A673 (cell line): Measurements from ENCODE around the gene CCNO. TPM values are rescaled to one million over a fixed set of nuclear protein-coding genes. Genes with fewer than 3 reads are reported as not detected.

Experiments
- BruUV-seq: library from RNA; stranded (reverse); fragments of 400-500 nt; replicated peaks from 2 replicates; lab custom pipeline; 2021; lab: Mats Ljungman, UMichigan
- CTCF ChIA-PET: fragments of 300-600 bp; sonication (Branson Sonifier 250); formaldehyde crosslinking; loops from one replicate; lab custom pipeline; 2022; ENCODE audit warnings: antibody characterized with exemption; lab: Charles Lee
- POLR2A ChIA-PET: fragments of 300-600 bp; sonication (Branson Sonifier 250); formaldehyde crosslinking; loops from one replicate; lab custom pipeline; 2022; ENCODE audit warnings: antibody characterized with exemption; ENCODE audit not compliant: low non-redundant PET; lab: Charles Lee
- DNase-seq: peaks from one replicate; pipeline ENCODE4 v3.0.0-alpha.2; 2015; ENCODE audit warnings: low spot score
- H3K27ac ChIP-seq: fragments of 200-600 bp; sonication (generic); 2 replicates; pipeline ENCODE4 v1.5.1; 2016; ENCODE audit warnings: mixed run types, low read depth, mild to moderate bottlenecking, mixed read lengths, antibody characterized with exemption, low read length; ENCODE audit not compliant: poor library complexity, severe bottlenecking
- H3K27me3 ChIP-seq: fragments of 200-600 bp; sonication (generic); replicated peaks from 2 replicates; pipeline ENCODE4 v1.6.1; 2017; ENCODE audit warnings: mixed run types, low read depth, mild to moderate bottlenecking, mixed read lengths, antibody characterized with exemption, low read length; ENCODE audit not compliant: insufficient read depth, poor library complexity
- H3K36me3 ChIP-seq: fragments of 200-600 bp; sonication (generic); 2 replicates; pipeline ENCODE4 v1.6.1; 2016; ENCODE audit warnings: mixed run types, mild to moderate bottlenecking, mixed read lengths, antibody characterized with exemption, low read length; ENCODE audit not compliant: insufficient read depth, poor library complexity, severe bottlenecking
- H3K4me1 ChIP-seq: fragments of 200-600 bp; sonication (generic); 2 replicates; pipeline ENCODE4 v1.6.1; 2017; ENCODE audit warnings: mixed run types, mild to moderate bottlenecking, mixed read lengths, antibody characterized with exemption, low read length; ENCODE audit not compliant: insufficient read depth, poor library complexity, severe bottlenecking
- H3K4me3 ChIP-seq: fragments of 200-600 bp; sonication (generic); 2 replicates; pipeline ENCODE4 v1.5.1; 2016; ENCODE audit warnings: low read depth, mixed run types, mild to moderate bottlenecking, mixed read lengths, low read length; ENCODE audit not compliant: poor library complexity, severe bottlenecking
- H3K9me3 ChIP-seq: fragments of 200-600 bp; sonication (generic); 2 replicates; pipeline ENCODE4 v1.6.1; 2016; ENCODE audit warnings: mixed run types, low read depth, mild to moderate bottlenecking, mixed read lengths, antibody characterized with exemption, low read length; ENCODE audit not compliant: poor library complexity, severe bottlenecking
- EZH2 ChIP-seq: fragments of 200-600 bp; sonication (generic); IDR thresholded peaks from 2 replicates; pipeline ENCODE4 v1.6.1; 2017; ENCODE audit warnings: borderline replicate concordance, low read depth, mild to moderate bottlenecking, mixed read lengths, antibody characterized with exemption, low read length; ENCODE audit not compliant: poor library complexity, severe bottlenecking
- intact Hi-C: fragments of 100-400 bp; cut with micrococcal nuclease; formaldehyde crosslinking; loops from one replicate; pipeline ENCODE4 v1.10.0; 2022; ENCODE audit not compliant: unreplicated experiment
- total RNA-seq: library from RNA; stranded (reverse); gene quantifications from 2 replicates; pipeline ENCODE4 v1.2.3, GENCODE V29; 2021
- TF ChIP-seq, protein P1 (sequence below): fragments of 300-800, 200-600 bp; sonication (generic); conservative IDR thresholded peaks from 2 replicates; pipeline ENCODE4 v1.5.1; 2017; ENCODE audit warnings: low read depth, mild to moderate bottlenecking, antibody characterized with exemption, low read length, moderate library complexity, mixed read lengths

Gene CCNO
- total RNA-seq, 1 experiment from 2014 or later = 2.1 TPM

DNA sequence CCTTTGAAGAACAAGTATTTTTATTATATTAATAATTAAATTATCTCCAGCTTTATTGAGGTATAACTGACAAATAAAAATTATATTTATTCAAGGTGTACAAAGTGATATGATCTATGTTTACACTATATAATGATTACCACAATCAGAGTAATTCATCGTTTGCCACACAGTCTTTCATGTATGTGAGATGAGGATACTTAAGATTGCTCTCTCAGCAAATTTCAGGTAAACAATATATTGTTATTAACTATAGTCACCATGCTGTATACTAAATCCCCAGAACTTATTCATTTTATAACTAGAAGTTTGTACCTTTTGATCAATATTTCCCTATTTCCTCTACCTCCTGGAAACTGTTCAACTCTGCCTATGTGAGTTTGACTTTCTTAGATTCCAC, 16.7 kb upstream of the CCNO start:
- ChIA-PET POLR2A (no interaction called here), CTCF (no interaction called here)

DNA sequence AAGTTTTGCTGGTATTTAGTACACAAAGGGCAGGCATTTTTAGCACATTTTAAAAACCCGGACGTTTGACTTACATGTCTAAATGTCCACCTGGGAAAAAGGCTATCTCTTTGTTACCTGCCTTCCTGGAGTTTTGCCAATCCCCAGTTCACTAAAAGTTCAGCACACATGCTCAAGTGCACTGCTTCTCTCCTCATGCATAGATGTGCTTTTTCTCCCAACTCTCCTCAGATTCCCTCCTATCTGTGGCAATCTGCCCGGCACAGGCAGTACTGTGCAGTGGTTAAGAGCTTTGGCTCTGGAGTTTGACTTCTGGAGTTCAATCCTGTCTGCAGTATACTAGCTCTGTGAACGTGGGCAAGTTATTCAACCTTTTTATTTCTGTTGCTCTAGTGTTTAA, 8.3 kb upstream of the CCNO start:
- TF ChIP-seq, protein P1, sequence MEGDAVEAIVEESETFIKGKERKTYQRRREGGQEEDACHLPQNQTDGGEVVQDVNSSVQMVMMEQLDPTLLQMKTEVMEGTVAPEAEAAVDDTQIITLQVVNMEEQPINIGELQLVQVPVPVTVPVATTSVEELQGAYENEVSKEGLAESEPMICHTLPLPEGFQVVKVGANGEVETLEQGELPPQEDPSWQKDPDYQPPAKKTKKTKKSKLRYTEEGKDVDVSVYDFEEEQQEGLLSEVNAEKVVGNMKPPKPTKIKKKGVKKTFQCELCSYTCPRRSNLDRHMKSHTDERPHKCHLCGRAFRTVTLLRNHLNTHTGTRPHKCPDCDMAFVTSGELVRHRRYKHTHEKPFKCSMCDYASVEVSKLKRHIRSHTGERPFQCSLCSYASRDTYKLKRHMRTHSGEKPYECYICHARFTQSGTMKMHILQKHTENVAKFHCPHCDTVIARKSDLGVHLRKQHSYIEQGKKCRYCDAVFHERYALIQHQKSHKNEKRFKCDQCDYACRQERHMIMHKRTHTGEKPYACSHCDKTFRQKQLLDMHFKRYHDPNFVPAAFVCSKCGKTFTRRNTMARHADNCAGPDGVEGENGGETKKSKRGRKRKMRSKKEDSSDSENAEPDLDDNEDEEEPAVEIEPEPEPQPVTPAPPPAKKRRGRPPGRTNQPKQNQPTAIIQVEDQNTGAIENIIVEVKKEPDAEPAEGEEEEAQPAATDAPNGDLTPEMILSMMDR = no peak
- no peak for TF ChIP-seq EZH2
- H3K27me3 ChIP-seq = no peaks in the 10 kb centered on the region
- H3K4me3 ChIP-seq = no peak overlapping the region
- no TSS peak for BruUV-seq
- no peaks in the 10 kb centered on the region for H3K9me3 ChIP-seq
- H3K27ac ChIP-seq = no peak overlapping the region
- intact Hi-C loops = no loop called here
- no peaks in the 10 kb centered on the region for H3K36me3 ChIP-seq
- H3K4me1 ChIP-seq = no peaks in the 10 kb centered on the region
- DNase-seq = no peak
- POLR2A ChIA-PET = no interaction called here
- CTCF ChIA-PET = no interaction called here

More for the DNA sequence above, 16.7 kb upstream of the CCNO start:
- Histone ChIP-seq H3K27ac (no peak overlapping the region), H3K4me1 (no peaks in the 10 kb centered on the region), H3K9me3 (peaks cover 9% of the 10 kb centered on the region), H3K4me3 (no peak overlapping the region), H3K36me3 (no peaks in the 10 kb centered on the region), H3K27me3 (no peaks in the 10 kb centered on the region)
- TF ChIP-seq EZH2 = no peak
- TF ChIP-seq, protein P1 = no peak
- DNase-seq = no peak
- no TSS peak for BruUV-seq
- intact Hi-C loops = no loop called here

DNA sequence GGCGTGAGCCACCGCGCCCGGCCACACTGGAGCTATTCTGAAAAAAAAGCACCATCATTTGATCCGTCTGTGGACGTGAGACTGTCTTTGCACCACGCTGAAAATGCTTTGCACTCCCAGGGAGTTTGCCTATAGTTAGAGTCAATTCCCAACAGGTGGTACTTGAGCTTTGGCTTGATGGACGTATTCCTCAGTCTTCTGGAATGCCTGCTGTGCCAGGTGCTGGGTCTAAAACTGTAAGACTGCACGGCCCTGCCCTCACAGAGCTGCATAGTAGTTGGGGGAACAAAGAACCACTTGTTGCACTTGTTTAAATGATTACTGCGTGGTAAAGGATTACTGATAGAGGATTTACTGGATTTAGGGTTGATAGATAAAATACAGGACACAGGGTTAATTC, 3.4 kb upstream of the CCNO start:
- Histone ChIP-seq H3K4me1 (peaks cover 12% of the 10 kb centered on the region), H3K27ac (no peak overlapping the region), H3K4me3 (no peak overlapping the region), H3K27me3 (peaks cover 6% of the 10 kb centered on the region), H3K36me3 (no peaks in the 10 kb centered on the region), H3K9me3 (no peaks in the 10 kb centered on the region)
- intact Hi-C loops = no loop called here
- TF ChIP-seq EZH2 = no peak
- TF ChIP-seq, protein P1 = no peak
- no TSS peak for BruUV-seq
- POLR2A ChIA-PET = no interaction called here
- DNase-seq = no peak
- CTCF ChIA-PET = no interaction called here
